Left renal pelvis (tissue), 4 donors: ENCODE results near the gene SOCS6. TPM values are rescaled to one million over a fixed set of nuclear protein-coding genes. Genes with fewer than 3 reads are reported as not detected.

Experiments used
- DNase-seq, 4 donors: peaks; one replicate each; pipeline ENCODE4 v3.0.0-alpha.2; 2013; ENCODE audit warnings: low read depth in 4 of 4, low spot score in 3 of 4
- polyA plus RNA-seq, 4 donors: library from polyadenylated mRNA; unstranded; fragments of 120-200 nt; gene quantifications; one replicate each; pipeline ENCODE4 v1.2.1, GENCODE V29; 2013; ENCODE audit not compliant: insufficient read length in 4 of 4

Gene SOCS6
- polyA plus RNA-seq, 4 donors: 29.3 to 32.3 (median 30.1) TPM

DNA sequence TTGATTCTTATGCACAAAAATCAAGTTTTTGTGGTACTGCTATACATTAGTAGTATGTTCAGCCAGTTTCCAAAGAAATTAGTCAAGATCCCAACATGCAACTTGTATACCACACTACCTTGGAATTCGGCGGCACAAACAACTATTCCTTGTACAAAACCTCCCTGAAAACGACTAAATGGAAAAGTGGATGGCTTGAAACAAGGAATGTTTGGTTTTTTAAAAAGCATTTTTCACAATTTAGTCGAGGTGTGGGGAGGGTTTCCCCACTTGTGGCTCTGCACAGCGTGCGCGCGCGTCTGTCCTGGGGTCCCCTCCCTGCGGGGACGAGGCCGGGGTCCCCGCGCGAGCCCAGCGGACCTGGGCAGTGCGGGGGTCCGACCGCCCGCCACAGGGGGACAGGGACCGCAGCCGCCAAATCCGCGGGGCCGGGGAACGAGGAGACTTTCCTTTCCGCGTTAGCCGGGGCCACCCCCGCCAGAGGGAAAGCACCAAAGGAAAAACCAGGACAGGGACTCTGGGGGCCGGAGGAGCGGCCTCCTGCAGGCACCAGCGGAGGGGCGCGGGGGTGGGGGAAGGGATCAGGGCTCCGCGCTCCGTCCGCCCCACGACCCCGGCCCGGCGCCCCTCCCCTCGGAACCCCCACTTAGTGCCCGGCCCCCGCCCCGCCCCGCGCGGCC is 534 bp upstream of the SOCS6 start:
- peak in 1 of 4 donors; percentile 29 for DNase-seq

DNA sequence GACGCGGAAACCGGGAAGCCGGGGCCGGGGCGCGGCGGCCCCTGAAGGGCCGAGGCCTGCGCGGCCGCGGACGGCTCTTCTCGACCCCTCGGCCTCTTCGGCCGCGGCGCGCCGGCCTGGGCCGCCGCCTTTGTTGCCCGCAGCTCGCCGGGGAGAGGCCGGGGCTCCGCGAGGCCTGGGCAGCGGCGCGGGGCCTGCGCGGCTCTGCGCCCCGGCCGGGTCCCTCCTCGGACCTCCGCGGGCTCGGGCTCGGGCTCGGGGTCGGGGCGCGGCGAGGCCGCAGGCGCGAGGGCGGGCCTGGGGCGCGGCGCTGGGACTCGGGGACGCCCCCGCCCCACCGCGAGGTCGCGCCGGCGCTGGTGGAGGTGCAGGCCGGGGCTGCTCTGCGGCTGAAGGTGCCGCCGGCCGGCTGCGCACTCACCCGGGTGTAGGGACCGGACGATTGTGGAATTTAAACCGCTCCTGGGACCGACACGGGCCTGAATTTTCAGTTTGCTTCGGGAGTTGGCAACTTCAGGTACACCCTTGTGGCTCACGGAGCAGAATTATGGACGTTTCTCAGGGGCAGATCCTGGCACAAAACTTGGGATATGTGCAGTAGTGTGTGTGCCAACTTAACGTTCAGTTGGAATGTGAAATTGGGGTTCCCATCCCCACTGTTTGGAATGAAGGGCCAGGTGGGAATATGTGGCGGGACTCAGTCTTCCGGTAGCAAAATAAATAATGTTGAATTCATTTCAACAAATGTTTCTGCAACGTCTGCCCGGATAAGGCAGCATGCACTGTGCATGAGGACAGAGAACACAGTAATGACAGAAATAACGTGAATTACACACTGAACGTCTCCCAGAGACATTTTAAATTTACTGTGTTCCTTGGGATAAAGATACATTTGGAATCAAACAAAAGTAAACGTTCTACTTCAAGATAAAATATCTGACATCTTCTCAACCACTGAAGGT is 787 bp downstream of the SOCS6 start:
- peak in 1 of 4 donors; percentile 33 for DNase-seq

DNA sequence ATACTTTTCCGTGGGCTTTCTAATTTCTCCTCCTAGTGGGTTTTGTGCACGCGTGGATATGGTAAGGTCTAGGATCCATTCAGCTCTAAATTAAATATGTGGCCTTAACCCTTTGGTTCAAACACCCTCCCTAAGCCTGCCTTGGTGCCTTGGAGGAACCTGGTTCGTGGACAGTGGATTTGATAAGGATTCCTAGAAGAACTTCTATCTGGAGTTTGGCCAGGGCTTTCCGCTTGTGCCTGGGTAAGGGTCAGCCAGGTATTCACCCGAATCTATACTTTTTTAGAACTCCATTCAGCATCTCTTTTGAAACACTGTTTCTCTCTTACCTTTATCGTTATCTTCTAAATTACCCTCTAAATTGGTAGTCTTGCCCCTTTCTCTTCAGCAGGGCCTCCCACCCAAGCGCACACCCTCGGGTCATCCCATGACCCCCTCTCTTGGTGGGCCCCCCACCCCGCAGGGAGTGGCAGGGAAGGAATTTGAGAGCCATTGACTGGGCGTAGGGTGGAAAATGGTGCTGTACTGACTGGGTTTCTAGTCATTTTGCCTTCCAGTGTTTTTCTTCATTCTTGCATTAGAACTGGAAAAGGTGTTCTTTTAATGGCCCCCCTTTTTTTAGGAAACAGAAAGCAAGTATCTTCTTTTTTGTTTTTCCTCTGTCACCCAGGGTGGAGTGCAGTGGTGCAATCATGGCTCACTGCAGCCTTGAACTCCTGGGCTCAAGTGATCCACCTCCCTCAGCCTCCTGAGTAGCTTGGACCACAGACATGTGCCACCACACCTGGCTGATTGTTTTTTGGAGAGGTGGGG is 1.8 kb downstream of the SOCS6 start:
- DNase-seq: no peak

DNA sequence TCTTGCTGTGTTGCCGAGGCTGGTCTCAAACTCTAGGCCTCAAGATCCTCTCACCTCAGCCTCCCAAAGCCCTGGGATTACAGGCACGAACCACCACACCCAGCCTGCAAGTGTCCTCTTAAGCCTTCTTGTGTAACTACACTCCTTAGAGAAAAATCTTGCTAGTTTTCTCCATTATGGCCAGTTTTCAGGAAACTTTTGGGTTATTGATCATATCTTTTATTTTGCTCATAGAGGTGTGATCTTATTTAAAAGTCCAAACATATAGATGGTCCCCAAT is 2.4 kb downstream of the SOCS6 start:
- no peak for DNase-seq

DNA sequence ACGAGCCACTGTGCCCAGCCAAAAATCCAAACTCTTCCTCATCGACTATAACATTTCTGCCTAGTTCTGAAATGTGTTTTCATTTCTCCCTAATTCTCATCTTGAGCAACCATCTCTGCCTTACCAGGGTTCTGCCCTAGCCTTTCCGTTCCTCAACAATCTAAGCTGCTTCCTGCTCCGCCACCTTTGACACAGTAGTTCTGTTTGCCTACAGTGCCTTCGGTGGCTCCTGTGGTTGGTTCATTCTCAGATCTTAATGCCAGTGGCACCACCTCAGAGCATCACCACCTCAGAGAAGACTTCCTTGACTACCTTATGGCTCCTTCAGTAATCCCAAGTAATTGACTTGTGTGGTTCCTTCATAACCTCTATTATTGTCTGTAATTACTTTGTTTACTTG is 3.8 kb downstream of the SOCS6 start:
- DNase-seq: no peak

DNA sequence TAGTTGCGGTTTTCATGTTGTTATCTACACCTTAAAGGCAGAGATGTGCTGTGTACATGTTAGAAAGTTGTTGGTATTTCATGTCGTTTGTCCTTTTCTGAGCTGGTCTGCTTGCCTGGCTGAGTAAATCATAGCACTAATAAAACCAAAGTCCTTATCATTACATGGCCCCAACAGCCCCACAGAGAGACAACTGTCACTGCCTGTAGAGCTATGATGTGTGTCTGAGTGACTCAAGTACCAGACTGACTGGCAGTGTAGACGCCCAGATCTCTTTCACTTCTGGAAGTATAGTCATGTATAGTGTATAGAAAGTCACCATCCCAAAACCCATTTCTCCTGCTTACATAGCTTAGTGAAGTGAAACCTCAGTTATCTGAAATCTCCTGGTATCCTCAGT is 4.3 kb downstream of the SOCS6 start:
- DNase-seq: no peak

DNA sequence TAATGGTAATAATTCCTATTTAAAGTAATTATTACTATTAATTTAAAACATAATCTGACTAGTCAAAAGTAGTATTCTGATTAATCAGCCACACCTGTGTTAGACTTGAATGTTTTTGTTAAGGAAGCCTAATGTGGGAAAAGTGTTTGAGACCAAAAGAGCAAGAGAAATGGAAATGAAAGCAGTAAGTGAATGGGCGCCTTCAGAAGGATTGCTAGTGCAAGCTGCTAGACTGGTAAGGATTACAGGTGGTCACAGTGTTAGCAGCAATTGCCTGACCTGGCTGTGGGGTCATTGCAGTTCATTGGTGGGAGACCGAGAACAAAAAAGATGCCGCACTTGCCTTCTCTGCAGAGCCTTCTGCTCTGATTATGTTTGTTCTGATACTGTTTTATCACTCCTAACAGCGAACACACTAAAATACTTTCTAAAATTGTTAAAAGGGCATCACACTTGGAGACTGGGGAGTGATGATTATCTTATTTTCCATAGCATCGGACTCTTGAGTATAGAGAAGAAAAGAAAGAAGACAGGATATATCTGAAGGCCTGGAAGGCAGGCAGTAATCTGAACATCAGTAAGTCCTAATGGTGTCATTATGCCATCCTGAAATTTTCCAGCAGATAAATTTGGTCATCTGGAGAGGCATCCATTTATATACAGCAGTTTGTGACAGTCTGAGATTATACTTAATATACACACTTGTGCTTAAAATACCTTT is 5.8 kb downstream of the SOCS6 start:
- DNase-seq: no peak

DNA sequence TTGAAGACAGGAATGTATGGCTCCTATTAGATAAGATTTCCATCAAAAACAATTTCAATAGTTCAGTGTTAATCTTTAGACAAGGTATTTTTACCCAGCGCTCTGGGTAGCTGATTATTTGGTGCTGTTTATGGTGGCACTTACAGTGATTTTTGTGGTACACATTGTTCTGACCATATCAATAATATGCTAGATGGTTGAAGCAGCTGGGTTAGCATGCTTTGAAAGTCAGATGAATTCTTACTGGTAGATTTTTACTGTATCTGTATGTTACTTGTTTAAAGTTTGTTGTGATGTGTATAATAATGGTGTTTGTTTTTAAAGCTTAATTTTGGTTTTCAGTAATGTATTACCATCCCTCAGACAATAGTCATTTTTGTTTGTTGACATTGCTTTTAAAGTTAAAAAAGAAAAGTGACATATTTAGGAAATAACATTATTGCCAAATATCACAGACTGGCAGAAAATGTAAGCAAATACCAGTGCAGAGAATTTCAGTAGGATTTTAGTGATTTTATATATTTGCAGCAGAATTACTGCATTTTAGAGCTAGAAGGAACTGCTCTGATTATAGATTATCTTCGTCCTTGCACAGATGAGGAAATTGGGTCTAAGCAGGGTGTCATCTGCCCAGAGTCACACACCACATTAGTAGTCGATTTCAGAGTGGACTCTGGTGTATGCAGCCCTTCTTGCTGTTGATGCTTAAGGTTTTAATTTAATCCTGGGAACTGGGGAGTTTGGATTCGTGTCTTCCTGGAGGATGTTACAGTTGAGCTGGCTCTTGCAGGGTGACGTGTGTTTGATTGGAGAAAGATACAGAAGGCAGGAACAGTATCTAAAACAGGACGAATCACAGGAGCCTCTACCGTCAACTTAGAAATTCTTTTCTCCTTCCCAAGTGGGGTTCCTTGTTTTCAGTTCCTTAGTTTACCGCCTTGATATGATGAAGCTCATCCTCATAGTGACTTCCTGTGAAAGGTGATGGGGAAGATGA is 6.6 kb downstream of the SOCS6 start:
- no peak for DNase-seq

DNA sequence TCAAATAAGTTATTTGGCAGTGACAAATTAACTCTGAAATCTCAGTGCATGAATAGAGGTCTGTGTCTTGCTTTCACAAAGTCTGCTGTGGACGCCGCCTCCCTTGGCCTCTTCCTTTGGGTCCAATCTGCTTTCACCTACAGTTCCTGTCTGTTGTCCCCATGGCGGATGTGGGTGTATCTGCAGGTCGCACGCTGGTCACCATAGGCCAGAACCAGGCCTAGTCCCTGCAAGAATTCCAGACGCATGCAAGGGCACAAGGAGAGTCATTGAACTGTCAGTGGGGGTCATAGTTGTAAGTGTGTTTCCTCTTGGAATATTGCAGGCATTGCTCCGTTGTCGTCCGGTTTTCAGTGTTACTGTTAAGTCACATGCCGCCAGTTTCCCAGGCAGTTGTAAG is 7.4 kb downstream of the SOCS6 start:
- DNase-seq: no peak

DNA sequence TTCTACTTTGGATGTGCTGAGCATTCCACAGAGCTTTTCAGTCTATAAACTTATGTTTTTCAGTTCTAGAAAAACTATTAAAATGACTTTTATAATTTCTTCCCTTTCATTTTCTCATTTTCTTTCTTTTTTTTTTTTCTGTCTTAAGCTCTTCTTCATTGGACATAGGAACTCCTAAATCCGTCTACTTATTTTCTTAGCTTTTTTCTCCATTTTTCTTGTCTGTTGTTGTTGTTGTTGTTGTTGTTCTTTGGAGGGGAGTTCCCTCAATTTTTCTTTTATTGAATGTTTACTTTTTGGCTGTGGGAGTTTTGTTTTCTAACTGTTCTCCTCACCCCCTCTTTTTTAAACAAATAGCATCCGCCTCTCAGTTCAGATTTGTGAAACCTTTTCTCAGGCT is 7.9 kb downstream of the SOCS6 start:
- no peak for DNase-seq

DNA sequence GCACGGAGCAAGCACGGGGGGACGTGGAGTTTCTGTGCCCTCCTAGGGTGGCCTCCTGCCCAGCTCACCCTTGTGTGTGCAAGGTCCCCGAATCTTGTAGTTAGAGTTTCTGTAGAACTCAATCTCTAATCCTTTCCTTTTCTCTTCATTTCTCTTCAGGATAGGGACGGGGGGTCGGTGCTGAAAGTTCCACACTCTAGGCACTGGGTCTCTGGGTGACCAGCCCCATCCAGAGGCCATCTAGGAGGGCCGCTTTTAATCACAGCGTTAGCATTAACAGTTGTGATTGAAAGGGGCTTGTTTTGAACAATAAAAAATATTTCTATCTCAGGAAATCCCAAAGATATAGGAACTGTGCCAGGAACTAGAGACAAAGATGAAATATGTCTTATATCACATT is 10.5 kb downstream of the SOCS6 start:
- no peak for DNase-seq

DNA sequence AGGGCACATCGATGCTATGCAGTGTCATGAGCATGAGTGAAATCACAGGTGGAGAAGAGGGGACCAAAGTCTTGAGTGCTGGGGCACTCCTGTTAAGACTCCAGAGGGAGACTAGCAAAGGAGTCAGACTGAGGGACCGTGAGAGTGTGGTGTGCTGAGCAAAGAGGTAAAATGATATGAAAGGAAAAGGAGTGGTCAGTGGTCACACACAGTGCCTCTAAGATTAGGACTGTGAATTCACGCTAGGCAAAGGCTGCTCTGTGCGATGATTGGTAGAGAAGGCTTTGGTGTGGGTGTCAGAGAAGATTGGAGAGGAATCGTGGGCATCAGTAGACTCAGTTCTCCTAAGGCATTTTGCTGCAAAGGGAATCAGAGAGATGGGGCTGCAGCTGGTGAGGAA is 12.8 kb downstream of the SOCS6 start:
- no peak for DNase-seq

DNA sequence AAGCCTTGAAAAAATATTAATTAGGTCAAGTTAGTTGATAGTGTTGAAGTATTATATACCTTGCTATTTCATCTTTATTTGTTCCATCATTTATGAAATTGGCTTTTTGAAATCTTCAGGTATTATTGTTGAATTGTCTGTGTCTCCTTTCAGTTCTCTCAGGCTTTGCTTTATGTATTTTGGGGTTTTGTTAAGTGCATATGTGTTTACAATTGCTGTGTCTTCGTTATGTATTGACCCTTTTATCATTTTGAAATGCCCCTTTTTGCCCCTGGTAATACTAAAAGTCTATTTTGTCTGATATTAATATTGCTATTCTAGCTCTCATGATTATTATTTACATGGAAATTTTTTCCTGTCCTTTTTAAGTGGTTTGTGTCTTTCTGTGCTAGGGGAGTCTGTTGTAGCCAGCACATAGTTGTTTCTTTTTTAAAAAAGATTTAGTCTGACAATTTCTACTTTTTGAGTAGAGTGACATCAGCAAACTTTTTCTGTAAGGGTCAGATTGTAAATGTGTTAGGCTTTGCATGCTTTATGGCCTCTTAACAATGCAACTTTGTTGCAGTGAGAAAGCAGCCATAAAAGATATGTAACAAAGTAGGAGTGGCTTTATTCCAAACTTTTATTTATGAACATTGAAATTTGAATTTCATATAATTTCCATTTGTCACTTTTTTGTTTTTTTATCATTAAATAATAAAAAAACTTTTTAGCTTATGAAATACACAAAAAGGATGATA is 19.9 kb downstream of the SOCS6 start:
- DNase-seq: no peak

DNA sequence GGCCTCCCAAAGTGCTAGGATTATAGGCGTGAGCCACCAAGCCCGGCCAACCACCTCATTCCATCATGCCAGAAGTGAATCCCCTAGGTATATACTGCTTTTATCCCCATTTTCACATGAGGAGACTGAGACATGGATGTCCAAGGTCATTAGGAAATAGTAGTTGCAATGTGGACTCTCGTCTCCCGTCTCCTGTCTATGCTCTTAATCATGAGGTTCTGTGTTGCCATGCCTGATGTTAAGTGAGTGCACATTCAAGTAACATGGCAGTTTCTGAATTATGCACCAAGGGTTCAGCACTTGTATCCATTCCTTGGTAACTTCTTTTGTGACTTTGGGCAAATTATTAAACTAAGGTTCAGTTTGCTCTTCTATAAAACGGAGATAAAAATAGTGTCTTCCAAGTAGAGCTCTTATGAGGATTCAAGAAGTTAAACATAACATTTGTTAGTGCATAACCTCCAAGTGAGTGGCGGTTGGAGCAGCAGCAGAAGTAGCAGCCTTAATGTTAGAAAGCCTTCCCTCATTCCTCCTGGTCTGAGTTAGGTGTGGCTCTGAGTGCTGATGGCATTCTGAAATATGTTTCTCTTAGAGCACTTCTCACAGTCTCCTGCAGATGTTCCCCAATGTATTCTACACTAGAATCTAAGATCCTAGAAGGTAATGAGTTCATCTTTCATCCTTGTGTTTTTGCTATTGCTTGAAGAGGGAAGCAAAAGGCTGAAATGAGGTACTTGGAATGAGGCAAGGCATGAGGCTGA is 21.9 kb downstream of the SOCS6 start:
- DNase-seq: no peak

DNA sequence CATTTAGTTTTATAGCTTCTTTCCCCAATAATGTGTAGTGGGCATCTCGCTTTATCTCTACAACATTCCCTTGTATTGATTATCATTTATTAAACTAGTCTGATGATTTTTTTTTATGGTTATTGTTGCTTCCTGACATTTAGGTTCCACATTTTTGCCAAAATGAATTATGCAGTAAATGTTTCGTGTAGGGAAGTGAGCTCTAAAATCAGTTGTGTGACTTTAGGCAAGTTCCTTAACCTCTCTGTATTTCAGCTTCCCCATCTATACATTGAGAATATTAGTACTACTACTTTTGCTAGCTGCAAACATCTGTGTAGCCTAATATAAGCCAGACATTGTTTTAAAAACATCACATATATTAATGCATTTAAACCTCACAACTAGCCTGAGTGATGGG is 22.9 kb downstream of the SOCS6 start:
- no peak for DNase-seq

DNA sequence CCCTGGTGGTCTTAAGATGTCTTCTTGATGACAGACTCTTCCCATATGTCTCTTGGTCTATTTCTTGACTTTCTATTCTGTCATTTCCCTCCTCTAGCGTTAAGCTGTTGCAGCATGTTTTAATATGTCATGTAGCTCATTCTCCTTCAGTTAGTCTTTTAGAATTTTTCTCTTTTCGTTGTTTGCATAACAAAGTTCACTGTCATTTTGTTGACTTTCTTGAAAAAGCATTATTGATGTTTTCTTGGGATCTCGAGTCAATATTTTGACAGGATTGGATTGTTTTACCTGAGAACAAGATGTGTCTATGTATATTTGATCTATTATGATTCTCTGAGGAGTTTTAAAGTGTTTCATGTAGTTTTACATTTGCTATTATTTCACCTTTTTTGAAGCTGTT is 24.8 kb downstream of the SOCS6 start:
- no peak for DNase-seq

DNA sequence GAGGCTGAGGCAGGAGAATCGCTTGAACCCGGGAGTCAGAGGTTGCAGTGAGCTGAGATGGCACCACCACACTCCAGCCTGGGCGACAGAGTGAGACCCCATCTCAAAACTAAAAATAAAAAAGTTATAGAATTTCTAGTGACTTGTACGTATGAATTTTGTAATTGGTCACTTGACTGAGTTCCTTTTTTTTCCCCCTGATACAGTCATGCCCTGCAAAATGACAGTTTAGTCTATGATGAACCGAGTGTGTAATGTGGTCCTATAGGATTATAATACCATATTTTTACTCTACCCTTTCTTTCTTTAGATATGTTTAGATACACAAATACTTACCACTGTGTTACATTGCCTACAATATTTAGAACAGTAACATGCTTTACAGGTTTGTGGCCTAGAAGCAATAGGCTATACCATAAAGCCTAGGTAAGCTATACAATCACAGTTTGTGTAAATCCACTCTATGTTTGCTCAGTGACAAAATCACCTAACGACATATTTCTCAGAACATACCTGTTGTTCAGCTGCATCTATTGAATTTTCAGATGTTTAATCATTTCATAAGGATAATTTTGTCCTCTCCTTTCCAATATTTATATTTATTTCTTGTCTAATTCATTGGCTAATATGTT is 25.4 kb downstream of the SOCS6 start:
- no peak for DNase-seq

DNA sequence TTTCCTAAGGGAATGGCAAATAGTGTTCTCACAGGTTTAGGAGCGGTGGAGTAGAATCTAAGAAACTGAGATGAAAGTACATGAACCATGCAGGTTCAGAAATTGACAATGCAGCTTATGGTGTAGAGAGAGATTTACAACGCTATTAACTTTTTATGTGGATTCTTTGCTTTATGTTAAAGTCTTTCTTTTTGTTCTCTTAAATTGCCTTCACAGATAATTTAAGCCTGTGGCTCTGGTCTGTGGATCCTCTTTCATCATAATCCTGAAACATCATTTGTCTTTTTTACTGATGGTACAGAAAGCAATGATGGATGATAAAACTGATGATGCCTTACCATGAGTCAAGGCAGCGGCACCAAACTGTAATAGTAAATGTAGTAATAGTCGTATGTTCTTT is 30.3 kb downstream of the SOCS6 start:
- DNase-seq: peak in 1 of 4 donors; percentile 11
